ENCODE data around the gene OTUB1.

Gene OTUB1

GRCh38 chr11:64015935-64016845 is 30.0 kb downstream of the OTUB1 start:
- Histone ChIP-seq H3K9me2 (replicated peaks; ENCODE audit: insufficient read depth, low read length) (no peaks in the 10 kb centered on the region), H4K20me1 (ENCODE audit: low read depth, low read length) (no peaks in the 10 kb centered on the region), H3K27me3 (ENCODE audit: low read length) (no peaks in the 10 kb centered on the region), H3K36me3 (ENCODE audit: low read length) (no peaks in the 10 kb centered on the region), H3K9me3 (ENCODE audit: insufficient read depth, low read length) (no peaks in the 10 kb centered on the region), H3K27ac (ENCODE audit: low read depth, low read length) (no peak overlapping the region), H3K4me2 (ENCODE audit: low read depth, low read length, poor library complexity, severe bottlenecking) (no peak overlapping the region), H3F3A (ENCODE audit: insufficient read depth) (no peaks in the 10 kb centered on the region), H3K4me3 (ENCODE audit: insufficient read depth, low read length, poor library complexity, severe bottlenecking) (no peak overlapping the region), H2AFZ (ENCODE audit: low read depth, low read length, severe bottlenecking) (no peak overlapping the region), H3K79me2 (ENCODE audit: insufficient read depth, low read length) (no peaks in the 10 kb centered on the region), H3K9ac (ENCODE audit: low read length) (no peak overlapping the region)
- no peak for TF ChIP-seq EZH2phosphoT487 (conservative IDR thresholded peaks at IDR 0.05; ENCODE audit: low read length)
- TF ChIP-seq CTCF (IDR thresholded peaks at IDR 0.05; ENCODE audit: insufficient read depth, low read length, poor library complexity, severe bottlenecking) = no peak

- Histone ChIP-seq H3K4me2 (ENCODE audit: low read depth, low read length, poor library complexity, severe bottlenecking) (no peak overlapping the region), H3K9me3 (ENCODE audit: insufficient read depth, low read length) (no peaks in the 10 kb centered on the region), H4K20me1 (ENCODE audit: low read depth, low read length) (no peaks in the 10 kb centered on the region), H2AFZ (ENCODE audit: low read depth, low read length, severe bottlenecking) (no peak overlapping the region), H3K79me2 (ENCODE audit: insufficient read depth, low read length) (no peaks in the 10 kb centered on the region), H3K9me2 (replicated peaks; ENCODE audit: insufficient read depth, low read length) (no peaks in the 10 kb centered on the region), H3K27ac (ENCODE audit: low read depth, low read length) (no peak overlapping the region), H3K27me3 (ENCODE audit: low read length) (no peaks in the 10 kb centered on the region), H3K9ac (ENCODE audit: low read length) (no peak overlapping the region), H3K4me3 (ENCODE audit: insufficient read depth, low read length, poor library complexity, severe bottlenecking) (no peak overlapping the region), H3F3A (ENCODE audit: insufficient read depth) (no peaks in the 10 kb centered on the region), H3K36me3 (ENCODE audit: low read length) (no peaks in the 10 kb centered on the region)
- TF ChIP-seq CTCF (IDR thresholded peaks at IDR 0.05; ENCODE audit: insufficient read depth, low read length, poor library complexity, severe bottlenecking) (no peak), EZH2phosphoT487 (conservative IDR thresholded peaks at IDR 0.05; ENCODE audit: low read length) (no peak)
These were observed 31.6 kb downstream of the OTUB1 start for GRCh38 chr11:64017945-64018224.

GRCh38 chr11:64018310-64018709 is 32.1 kb downstream of the OTUB1 start:
- no peaks in the 10 kb centered on the region for H4K20me1 ChIP-seq (ENCODE audit: low read depth, low read length)
- no peak overlapping the region for H2AFZ ChIP-seq (ENCODE audit: low read depth, low read length, severe bottlenecking)
- no peaks in the 10 kb centered on the region for H3K36me3 ChIP-seq (ENCODE audit: low read length)
- no peak overlapping the region for H3K4me2 ChIP-seq (ENCODE audit: low read depth, low read length, poor library complexity, severe bottlenecking)
- no peaks in the 10 kb centered on the region for H3K9me2 ChIP-seq (replicated peaks; ENCODE audit: insufficient read depth, low read length)
- no peak overlapping the region for H3K4me3 ChIP-seq (ENCODE audit: insufficient read depth, low read length, poor library complexity, severe bottlenecking)
- no peaks in the 10 kb centered on the region for H3F3A ChIP-seq (ENCODE audit: insufficient read depth)
- H3K27me3 ChIP-seq (ENCODE audit: low read length) = no peaks in the 10 kb centered on the region
- H3K9ac ChIP-seq (ENCODE audit: low read length) = no peak overlapping the region
- no peaks in the 10 kb centered on the region for H3K9me3 ChIP-seq (ENCODE audit: insufficient read depth, low read length)
- TF ChIP-seq EZH2phosphoT487 (conservative IDR thresholded peaks at IDR 0.05; ENCODE audit: low read length) = no peak
- TF ChIP-seq CTCF (IDR thresholded peaks at IDR 0.05; ENCODE audit: insufficient read depth, low read length, poor library complexity, severe bottlenecking) = no peak
- H3K27ac ChIP-seq (ENCODE audit: low read depth, low read length) = no peak overlapping the region
- no peaks in the 10 kb centered on the region for H3K79me2 ChIP-seq (ENCODE audit: insufficient read depth, low read length)

Data from SU-DHL-6 (cell line).